Activated CD4-positive, alpha-beta T cell treated with anti-CD3 and anti-CD28 coated beads, Interleukin-10, Interleukin-2, amounts not matched to agents 100 ng/mL and 50 ng/mL, durations not matched to agents 16 hours and 8 hours (primary cell): ENCODE data around the gene GNG7.
"Not testable (repeated sequence)": the region's sequence is repeated elsewhere in the genome, so short reads cannot be mapped to it uniquely, and the experiment has no call there.

Experiments used
- DNase-seq: peaks from one replicate; pipeline ENCODE4 v3.0.0-alpha.2; 2020

GNG7 gene

GRCh38 chr19:2478756-2479555 lies 223.5 kb downstream of the GNG7 start:
- DNase-seq = peak; percentile 70

GRCh38 chr19:2478278-2478755 lies 224.2 kb downstream of the GNG7 start:
- peak; percentile 67 for DNase-seq

GRCh38 chr19:2477732-2478191 lies 224.7 kb downstream of the GNG7 start:
- DNase-seq = peak; percentile 42

- peak; percentile 36 for DNase-seq
Measured at GRCh38 chr19:2477141-2477710, 225.3 kb downstream of the GNG7 start.

GRCh38 chr19:2476451-2477140 lies 225.9 kb downstream of the GNG7 start:
- peak; percentile 70 for DNase-seq

GRCh38 chr19:2475702-2476450 lies 226.6 kb downstream of the GNG7 start, which contains the start of gene GADD45B:
Gene GADD45B, plus strand, starts transcription at chr19:2476127. Its CDS starts 232 bp downstream, at chr19:2476359.
- peak; percentile 98 for DNase-seq

- DNase-seq = peak; percentile 70
Measured at GRCh38 chr19:2475018-2475701, 227.3 kb downstream of the GNG7 start.

GRCh38 chr19:2474232-2475017 lies 228.1 kb downstream of the GNG7 start:
- DNase-seq = peak; percentile 90

- DNase-seq = not testable (repeated sequence)
Measured at GRCh38 chr19:2469915-2470200, 232.6 kb downstream of the GNG7 start.

GRCh38 chr19:2469102-2469914 lies 233.2 kb downstream of the GNG7 start:
- peak; percentile 82 for DNase-seq

GRCh38 chr19:2468596-2468995 lies 233.9 kb downstream of the GNG7 start:
- no peak for DNase-seq

- DNase-seq = no peak
Measured at GRCh38 chr19:2464389-2464788, 238.1 kb downstream of the GNG7 start.

- DNase-seq = not testable (repeated sequence)
Measured at GRCh38 chr19:2463694-2464093, 238.8 kb downstream of the GNG7 start.

- DNase-seq = no peak
Measured at GRCh38 chr19:2462635-2463421, 239.7 kb downstream of the GNG7 start.

GRCh38 chr19:2461751-2462634 lies 240.5 kb downstream of the GNG7 start:
- DNase-seq = peak; percentile 85
